A673 (cell line): ENCODE measurements around the gene LHB.

Experiments used
- EZH2 ChIP-seq: fragments of 200-600 bp; sonication (generic); IDR thresholded peaks from 2 replicates; pipeline ENCODE4 v1.6.1; 2017; ENCODE audit warnings: borderline replicate concordance, low read depth, mild to moderate bottlenecking, mixed read lengths, antibody characterized with exemption, low read length; ENCODE audit not compliant: poor library complexity, severe bottlenecking
- TF ChIP-seq, protein P1 (sequence below): fragments of 300-800, 200-600 bp; sonication (generic); conservative IDR thresholded peaks from 2 replicates; pipeline ENCODE4 v1.5.1; 2017; ENCODE audit warnings: low read depth, mild to moderate bottlenecking, antibody characterized with exemption, low read length, moderate library complexity, mixed read lengths

DNA sequence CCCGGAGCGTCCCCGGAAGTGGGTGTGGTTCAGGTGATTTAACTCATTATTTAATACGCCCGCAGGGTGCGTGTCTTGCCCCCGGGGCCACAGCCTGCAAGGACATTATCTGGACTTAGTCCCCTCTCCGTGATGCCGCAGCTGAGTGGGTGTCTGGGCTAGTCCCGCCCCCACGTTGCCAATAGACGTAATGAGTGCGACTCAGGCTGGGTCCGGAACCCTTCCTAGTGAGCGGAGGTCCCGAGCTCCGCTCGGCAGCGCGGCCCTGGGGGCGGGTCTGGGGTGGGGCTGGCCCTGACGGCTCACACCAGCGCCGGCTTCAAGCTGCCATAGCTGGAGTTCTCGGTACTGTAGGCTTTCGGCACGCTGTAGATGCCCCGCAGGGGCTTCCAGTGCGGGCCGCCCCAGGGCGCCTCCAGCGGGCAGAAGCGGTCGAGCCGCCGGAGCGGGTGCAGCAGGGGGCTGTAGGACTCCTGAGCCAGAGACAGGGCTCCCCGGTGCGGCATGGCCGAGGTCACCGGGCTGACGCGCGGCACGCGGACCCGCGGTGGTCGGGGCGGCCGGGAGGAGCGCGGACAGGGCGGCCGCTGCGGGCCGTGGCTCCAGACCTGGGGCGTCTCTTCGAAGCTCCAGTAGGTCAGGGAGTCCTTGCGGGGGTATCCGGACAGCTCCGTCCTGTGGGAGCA lies 918 bp upstream of the LHB start:
- no peak for TF ChIP-seq EZH2
- TF ChIP-seq, protein P1, sequence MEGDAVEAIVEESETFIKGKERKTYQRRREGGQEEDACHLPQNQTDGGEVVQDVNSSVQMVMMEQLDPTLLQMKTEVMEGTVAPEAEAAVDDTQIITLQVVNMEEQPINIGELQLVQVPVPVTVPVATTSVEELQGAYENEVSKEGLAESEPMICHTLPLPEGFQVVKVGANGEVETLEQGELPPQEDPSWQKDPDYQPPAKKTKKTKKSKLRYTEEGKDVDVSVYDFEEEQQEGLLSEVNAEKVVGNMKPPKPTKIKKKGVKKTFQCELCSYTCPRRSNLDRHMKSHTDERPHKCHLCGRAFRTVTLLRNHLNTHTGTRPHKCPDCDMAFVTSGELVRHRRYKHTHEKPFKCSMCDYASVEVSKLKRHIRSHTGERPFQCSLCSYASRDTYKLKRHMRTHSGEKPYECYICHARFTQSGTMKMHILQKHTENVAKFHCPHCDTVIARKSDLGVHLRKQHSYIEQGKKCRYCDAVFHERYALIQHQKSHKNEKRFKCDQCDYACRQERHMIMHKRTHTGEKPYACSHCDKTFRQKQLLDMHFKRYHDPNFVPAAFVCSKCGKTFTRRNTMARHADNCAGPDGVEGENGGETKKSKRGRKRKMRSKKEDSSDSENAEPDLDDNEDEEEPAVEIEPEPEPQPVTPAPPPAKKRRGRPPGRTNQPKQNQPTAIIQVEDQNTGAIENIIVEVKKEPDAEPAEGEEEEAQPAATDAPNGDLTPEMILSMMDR, result peak; percentile 62
